HepG2 (cell line): Measurements from ENCODE around the gene CPLANE2. TPM values are rescaled to one million over a fixed set of nuclear protein-coding genes. Genes with fewer than 3 reads are reported as not detected.
A peak's percentile ranks its signal among the peaks of the same experiment; 100 is the strongest.

Source experiments
- GTF3A ChIP-seq: sonication (generic); formaldehyde crosslinking; conservative IDR thresholded peaks from 2 replicates; pipeline ENCODE4 v1.4.0; 2020; ENCODE audit warnings: mild to moderate bottlenecking, missing genetic modification reagents
- IKZF4 ChIP-seq: sonication (generic); formaldehyde crosslinking; IDR thresholded peaks from 2 replicates; pipeline ENCODE4 v1.5.1; 2020; ENCODE audit warnings: borderline replicate concordance, mild to moderate bottlenecking, low read depth, missing genetic modification reagents; ENCODE audit errors: not compliant biosample characterization
- KAT8 ChIP-seq: IDR thresholded peaks from 2 replicates; pipeline ENCODE4 v1.6.1; 2016; ENCODE audit warnings: missing genetic modification reagents, missing compliant biosample characterization
- KLF12 ChIP-seq: sonication (generic); formaldehyde crosslinking; IDR thresholded peaks from 2 replicates; pipeline ENCODE4 v1.4.0; 2020; ENCODE audit warnings: missing genetic modification reagents, borderline replicate concordance
- MTF1 ChIP-seq: sonication (generic); formaldehyde crosslinking; IDR thresholded peaks from 2 replicates; pipeline ENCODE4 v1.5.0; 2020; ENCODE audit warnings: missing genetic modification reagents
- PHF20 ChIP-seq: sonication (generic); formaldehyde crosslinking; IDR thresholded peaks from 2 replicates; pipeline ENCODE4 v1.5.0; 2020; ENCODE audit warnings: mild to moderate bottlenecking, missing genetic modification reagents
- SIX4 ChIP-seq: sonication (generic); formaldehyde crosslinking; IDR thresholded peaks from 2 replicates; pipeline ENCODE4 v1.4.0; 2020; ENCODE audit warnings: missing genetic modification reagents
- YEATS2 ChIP-seq: sonication (generic); formaldehyde crosslinking; IDR thresholded peaks from 2 replicates; pipeline ENCODE4 v1.4.0; 2020; ENCODE audit warnings: missing genetic modification reagents, borderline replicate concordance
- ZFP36L2 ChIP-seq: sonication (generic); formaldehyde crosslinking; IDR thresholded peaks from 2 replicates; pipeline ENCODE4 v1.4.0; 2020; ENCODE audit warnings: missing genetic modification reagents
- ZNF101 ChIP-seq: sonication (generic); formaldehyde crosslinking; IDR thresholded peaks from 2 replicates; pipeline ENCODE4 v1.4.0; 2020; ENCODE audit warnings: mild to moderate bottlenecking, low read depth, missing genetic modification reagents, borderline replicate concordance
- ZNF124 ChIP-seq: sonication (generic); formaldehyde crosslinking; IDR thresholded peaks from 2 replicates; pipeline ENCODE4 v1.4.0; 2020; ENCODE audit warnings: missing genetic modification reagents
- ZNF136 ChIP-seq: sonication (generic); formaldehyde crosslinking; IDR thresholded peaks from 2 replicates; pipeline ENCODE4 v1.8.1; 2022; ENCODE audit warnings: low read depth, mild to moderate bottlenecking, moderate library complexity, missing genetic modification reagents
- ZNF274 ChIP-seq: sonication (generic); formaldehyde crosslinking; IDR thresholded peaks from 2 replicates; pipeline ENCODE4 v1.5.1; 2020; ENCODE audit warnings: mild to moderate bottlenecking, missing genetic modification reagents
- ZNF282 ChIP-seq: fragments of 450-650 bp; IDR thresholded peaks from 2 replicates; pipeline ENCODE4 v1.6.1; 2018; ENCODE audit not compliant: partially characterized antibody
- ZNF441 ChIP-seq: sonication (generic); formaldehyde crosslinking; IDR thresholded peaks from 2 replicates; pipeline ENCODE4 v1.7.0; 2021; ENCODE audit warnings: missing genetic modification reagents, borderline replicate concordance
- ZNF510 ChIP-seq: sonication (generic); formaldehyde crosslinking; IDR thresholded peaks from 2 replicates; pipeline ENCODE4 v1.4.0; 2020; ENCODE audit warnings: low read depth, mild to moderate bottlenecking, missing genetic modification reagents
- ZNF549 ChIP-seq: sonication (generic); formaldehyde crosslinking; IDR thresholded peaks from 2 replicates; pipeline ENCODE4 v1.5.0; 2020; ENCODE audit warnings: missing genetic modification reagents
- ZNF746 ChIP-seq: sonication (generic); formaldehyde crosslinking; IDR thresholded peaks from 2 replicates; pipeline ENCODE4 v1.8.0; 2022; ENCODE audit warnings: mild to moderate bottlenecking, missing genetic modification reagents
- ZNF75D ChIP-seq: sonication (generic); formaldehyde crosslinking; IDR thresholded peaks from 2 replicates; pipeline ENCODE4 v1.8.1; 2023; ENCODE audit warnings: missing genetic modification reagents, mild to moderate bottlenecking, borderline replicate concordance
- polyA plus RNA-seq, 8 experiments: library from polyadenylated mRNA; depleted of rRNA in 3 of 8; stranded (reverse) in 7 of 8; unstranded in 1 of 8; fragments of >200 nt; fragmentation: Illumina TruSeq in 4 of 8; extraction: Trizol in 4 of 8; gene quantifications; 2 replicates each; pipeline versions ENCODE4 v1.2.1 to v1.2.3, GENCODE V29; 2011 to 2016; ENCODE audit warnings: low read depth in 4 of 8, missing spikeins in 1 of 8, mixed read lengths in 1 of 8; ENCODE audit not compliant: insufficient read depth in 1 of 8
- total RNA-seq, 5 experiments: library from RNA; depleted of rRNA; stranded (reverse); fragments of >200 nt; fragmentation: Illumina TruSeq; extraction: Trizol; gene quantifications; 2 replicates each; pipeline ENCODE4 v1.2.3, GENCODE V29; 2016; ENCODE audit warnings: low read depth in 1 of 5
- TF ChIP-seq, protein P1 (sequence below): IDR thresholded peaks from 2 replicates; pipeline ENCODE4 v1.6.1; 2016; ENCODE audit warnings: low read depth, missing genetic modification reagents, missing compliant biosample characterization
- TF ChIP-seq, protein P2 (sequence below): IDR thresholded peaks from 2 replicates; pipeline ENCODE4 v1.4.0; 2020; ENCODE audit warnings: mild to moderate bottlenecking, missing genetic modification reagents

Gene CPLANE2
- total and polyA plus RNA-seq, 2 of the 13 experiments (the other 11 are each of a cell fraction or from before 2014, with no cell fraction given): 0.29 to 1.6 TPM

DNA sequence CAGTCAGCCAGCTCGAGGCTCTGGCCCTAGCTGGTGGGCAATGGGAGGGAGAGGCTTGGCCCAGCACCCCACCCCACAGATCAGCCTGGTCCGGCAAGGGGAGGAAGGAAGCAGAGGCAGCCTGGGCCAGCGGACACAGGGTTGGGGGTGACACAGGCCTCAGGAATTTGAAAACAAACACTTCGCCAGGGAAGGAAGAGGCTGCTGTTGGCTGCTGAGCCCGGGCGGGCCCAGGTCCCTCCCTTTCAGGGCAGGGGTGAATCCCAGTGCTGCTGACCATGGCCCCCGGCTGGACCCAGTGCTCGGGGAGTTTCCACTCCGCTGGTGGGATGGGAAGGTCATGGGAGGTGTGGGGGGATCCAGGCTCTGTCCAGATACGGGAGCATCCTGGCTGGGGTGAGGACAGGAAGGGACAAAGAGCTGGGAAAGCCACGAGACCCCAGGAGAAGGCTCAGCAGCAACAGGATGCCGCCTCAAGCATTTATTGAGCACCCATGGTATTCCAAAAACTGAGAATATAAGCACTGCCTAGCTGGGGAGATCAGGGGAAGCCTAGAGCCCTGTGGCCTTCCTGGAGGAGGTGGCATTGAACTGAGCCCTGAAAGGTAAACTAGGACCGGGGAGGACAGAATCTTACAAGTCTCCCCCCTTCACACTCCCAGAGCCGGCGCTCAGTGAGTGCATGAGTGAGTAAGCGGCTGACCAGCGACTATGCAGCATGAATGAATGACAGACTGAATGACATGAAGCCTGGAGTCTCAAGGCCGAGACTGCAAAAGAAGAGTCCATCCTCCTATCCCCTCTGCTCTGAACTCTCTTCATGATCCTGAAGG, 54.9 kb downstream of the CPLANE2 start (continued):
- TF ChIP-seq GTF3A (CRISPR knock-in tag): no peak
- TF ChIP-seq, protein P1, sequence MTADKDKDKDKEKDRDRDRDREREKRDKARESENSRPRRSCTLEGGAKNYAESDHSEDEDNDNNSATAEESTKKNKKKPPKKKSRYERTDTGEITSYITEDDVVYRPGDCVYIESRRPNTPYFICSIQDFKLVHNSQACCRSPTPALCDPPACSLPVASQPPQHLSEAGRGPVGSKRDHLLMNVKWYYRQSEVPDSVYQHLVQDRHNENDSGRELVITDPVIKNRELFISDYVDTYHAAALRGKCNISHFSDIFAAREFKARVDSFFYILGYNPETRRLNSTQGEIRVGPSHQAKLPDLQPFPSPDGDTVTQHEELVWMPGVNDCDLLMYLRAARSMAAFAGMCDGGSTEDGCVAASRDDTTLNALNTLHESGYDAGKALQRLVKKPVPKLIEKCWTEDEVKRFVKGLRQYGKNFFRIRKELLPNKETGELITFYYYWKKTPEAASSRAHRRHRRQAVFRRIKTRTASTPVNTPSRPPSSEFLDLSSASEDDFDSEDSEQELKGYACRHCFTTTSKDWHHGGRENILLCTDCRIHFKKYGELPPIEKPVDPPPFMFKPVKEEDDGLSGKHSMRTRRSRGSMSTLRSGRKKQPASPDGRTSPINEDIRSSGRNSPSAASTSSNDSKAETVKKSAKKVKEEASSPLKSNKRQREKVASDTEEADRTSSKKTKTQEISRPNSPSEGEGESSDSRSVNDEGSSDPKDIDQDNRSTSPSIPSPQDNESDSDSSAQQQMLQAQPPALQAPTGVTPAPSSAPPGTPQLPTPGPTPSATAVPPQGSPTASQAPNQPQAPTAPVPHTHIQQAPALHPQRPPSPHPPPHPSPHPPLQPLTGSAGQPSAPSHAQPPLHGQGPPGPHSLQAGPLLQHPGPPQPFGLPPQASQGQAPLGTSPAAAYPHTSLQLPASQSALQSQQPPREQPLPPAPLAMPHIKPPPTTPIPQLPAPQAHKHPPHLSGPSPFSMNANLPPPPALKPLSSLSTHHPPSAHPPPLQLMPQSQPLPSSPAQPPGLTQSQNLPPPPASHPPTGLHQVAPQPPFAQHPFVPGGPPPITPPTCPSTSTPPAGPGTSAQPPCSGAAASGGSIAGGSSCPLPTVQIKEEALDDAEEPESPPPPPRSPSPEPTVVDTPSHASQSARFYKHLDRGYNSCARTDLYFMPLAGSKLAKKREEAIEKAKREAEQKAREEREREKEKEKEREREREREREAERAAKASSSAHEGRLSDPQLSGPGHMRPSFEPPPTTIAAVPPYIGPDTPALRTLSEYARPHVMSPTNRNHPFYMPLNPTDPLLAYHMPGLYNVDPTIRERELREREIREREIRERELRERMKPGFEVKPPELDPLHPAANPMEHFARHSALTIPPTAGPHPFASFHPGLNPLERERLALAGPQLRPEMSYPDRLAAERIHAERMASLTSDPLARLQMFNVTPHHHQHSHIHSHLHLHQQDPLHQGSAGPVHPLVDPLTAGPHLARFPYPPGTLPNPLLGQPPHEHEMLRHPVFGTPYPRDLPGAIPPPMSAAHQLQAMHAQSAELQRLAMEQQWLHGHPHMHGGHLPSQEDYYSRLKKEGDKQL (CRISPR knock-in tag): peak; percentile 63; the same call in 1 of the 2 replicates
- TF ChIP-seq YEATS2: peak; percentile 63; the same call in 1 of the 2 replicates
- peak; percentile 75 for TF ChIP-seq KAT8
- no peak; the same call in 1 of the 2 replicates for TF ChIP-seq ZNF136 (CRISPR knock-in tag)
- TF ChIP-seq, protein P2, sequence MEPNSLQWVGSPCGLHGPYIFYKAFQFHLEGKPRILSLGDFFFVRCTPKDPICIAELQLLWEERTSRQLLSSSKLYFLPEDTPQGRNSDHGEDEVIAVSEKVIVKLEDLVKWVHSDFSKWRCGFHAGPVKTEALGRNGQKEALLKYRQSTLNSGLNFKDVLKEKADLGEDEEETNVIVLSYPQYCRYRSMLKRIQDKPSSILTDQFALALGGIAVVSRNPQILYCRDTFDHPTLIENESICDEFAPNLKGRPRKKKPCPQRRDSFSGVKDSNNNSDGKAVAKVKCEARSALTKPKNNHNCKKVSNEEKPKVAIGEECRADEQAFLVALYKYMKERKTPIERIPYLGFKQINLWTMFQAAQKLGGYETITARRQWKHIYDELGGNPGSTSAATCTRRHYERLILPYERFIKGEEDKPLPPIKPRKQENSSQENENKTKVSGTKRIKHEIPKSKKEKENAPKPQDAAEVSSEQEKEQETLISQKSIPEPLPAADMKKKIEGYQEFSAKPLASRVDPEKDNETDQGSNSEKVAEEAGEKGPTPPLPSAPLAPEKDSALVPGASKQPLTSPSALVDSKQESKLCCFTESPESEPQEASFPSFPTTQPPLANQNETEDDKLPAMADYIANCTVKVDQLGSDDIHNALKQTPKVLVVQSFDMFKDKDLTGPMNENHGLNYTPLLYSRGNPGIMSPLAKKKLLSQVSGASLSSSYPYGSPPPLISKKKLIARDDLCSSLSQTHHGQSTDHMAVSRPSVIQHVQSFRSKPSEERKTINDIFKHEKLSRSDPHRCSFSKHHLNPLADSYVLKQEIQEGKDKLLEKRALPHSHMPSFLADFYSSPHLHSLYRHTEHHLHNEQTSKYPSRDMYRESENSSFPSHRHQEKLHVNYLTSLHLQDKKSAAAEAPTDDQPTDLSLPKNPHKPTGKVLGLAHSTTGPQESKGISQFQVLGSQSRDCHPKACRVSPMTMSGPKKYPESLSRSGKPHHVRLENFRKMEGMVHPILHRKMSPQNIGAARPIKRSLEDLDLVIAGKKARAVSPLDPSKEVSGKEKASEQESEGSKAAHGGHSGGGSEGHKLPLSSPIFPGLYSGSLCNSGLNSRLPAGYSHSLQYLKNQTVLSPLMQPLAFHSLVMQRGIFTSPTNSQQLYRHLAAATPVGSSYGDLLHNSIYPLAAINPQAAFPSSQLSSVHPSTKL: peak; percentile 75
- TF ChIP-seq ZFP36L2: no peak
- TF ChIP-seq ZNF746: no peak; the same call in 1 of the 2 replicates
- no peak for TF ChIP-seq ZNF282
- no peak for TF ChIP-seq ZNF124 (CRISPR knock-in tag)
- TF ChIP-seq ZNF549 (CRISPR knock-in tag): no peak
- TF ChIP-seq ZNF75D (CRISPR knock-in tag): no peak
- TF ChIP-seq PHF20 (CRISPR knock-in tag): no peak
- peak; percentile 24; the same call in 1 of the 2 replicates for TF ChIP-seq ZNF441 (CRISPR knock-in tag)
- no peak for TF ChIP-seq KLF12 (CRISPR knock-in tag)
- TF ChIP-seq ZNF101 (CRISPR knock-in tag): no peak
- 0 out of 2 replicates have a peak, but pooled peaks have one; percentile 21 for TF ChIP-seq SIX4
- TF ChIP-seq IKZF4 (CRISPR knock-in tag): no peak
- no peak for TF ChIP-seq MTF1 (CRISPR knock-in tag)
- TF ChIP-seq ZNF510 (CRISPR knock-in tag): no peak
- 0 out of 2 replicates have a peak, but pooled peaks have one; percentile 34 for TF ChIP-seq ZNF274 (CRISPR knock-in tag)
